Measurements from ENCODE around the gene NME5.

The NME5 gene

DNA sequence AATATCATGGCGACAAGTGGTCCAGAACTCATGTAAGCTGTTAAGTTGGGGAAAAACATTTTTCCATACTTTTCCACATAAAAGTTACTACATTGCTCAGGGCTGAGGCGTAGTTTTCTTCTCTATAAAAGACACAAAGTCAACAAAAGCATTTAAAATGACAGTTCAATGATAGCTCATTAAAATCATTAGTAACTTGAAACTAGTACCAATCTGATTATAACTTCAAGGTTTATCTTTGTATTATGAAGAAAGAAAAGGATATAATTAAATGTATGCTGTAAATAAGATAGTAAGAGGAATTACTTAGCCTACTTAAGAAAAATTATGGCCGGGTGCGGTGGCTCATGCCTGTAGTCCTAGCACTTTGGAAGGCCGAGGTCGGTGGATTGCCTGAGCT is 9.9 kb downstream of the NME5 start:
- DNase-seq = no peak

DNA sequence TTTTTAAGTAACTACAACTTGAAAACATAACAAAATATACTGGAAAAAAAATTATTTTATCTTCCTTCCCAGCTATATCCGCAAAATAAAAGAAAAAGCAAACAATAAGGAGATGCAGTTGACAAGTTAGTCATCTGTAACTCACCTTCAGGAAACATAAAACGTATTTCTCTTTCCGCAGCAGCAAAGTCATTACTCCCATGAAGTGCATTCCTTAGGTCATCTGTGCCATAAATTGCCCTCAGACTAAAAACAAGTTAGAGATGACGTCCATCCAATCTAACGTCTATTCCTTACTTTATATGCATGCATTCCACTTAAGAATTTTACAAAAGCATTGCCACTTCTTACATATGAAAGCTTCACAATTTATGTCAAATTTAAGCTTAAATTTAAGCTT is 10.9 kb downstream of the NME5 start:
- no peak for DNase-seq

- no peak for DNase-seq
Observed at GRCh38 chr5:138115254-138115653, 24.0 kb downstream of the NME5 start.

GRCh38 chr5:138111937-138112336 is 27.3 kb downstream of the NME5 start:
- no peak for DNase-seq

- DNase-seq = no peak
Observed at GRCh38 chr5:138111181-138111580, 28.0 kb downstream of the NME5 start.

- DNase-seq = no peak
Observed at GRCh38 chr5:138110266-138110963, 28.8 kb downstream of the NME5 start.

- DNase-seq = no peak
Observed at GRCh38 chr5:138109463-138110265, 29.6 kb downstream of the NME5 start.

DNA sequence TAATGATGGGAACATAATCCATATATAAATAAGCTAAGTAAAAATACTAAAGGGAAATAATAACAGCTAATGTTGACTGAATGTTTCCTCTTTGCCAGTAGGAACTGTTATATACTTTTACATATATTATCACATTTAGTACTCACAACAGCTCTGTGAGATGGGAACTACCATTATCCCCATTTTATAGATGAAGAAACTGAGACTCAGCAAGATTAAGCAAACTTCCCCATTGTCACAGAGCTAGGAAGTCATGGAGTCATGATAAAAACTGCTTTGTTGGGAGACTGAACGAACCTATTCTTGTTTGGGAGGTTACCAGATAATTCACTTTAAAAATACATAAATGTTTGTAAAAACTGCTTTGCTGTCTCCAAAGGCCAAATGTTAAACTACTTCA is 32.0 kb downstream of the NME5 start:
- no peak for DNase-seq

DNA sequence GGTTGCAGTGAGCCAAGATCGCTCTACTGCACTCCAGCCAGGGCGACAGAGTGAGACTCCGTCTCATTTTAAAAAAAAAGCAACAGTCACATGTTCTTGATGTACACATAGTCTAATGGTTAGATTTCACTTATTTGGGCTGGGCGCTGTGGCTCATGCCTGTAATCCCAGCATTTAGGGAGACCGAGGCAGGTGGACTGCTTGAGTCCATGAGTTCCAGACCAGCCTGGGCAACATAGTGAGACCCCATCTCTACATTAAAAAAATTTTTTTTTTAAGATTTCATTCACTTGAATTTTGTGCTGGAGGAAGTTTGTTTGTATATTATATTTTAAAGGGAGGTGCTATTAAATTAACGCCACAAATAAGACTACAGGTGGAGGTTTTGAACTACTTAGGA is 33.5 kb downstream of the NME5 start:
- DNase-seq = no peak

- no peak for DNase-seq
Observed at GRCh38 chr5:138103319-138103637, 36.0 kb downstream of the NME5 start.

DNA sequence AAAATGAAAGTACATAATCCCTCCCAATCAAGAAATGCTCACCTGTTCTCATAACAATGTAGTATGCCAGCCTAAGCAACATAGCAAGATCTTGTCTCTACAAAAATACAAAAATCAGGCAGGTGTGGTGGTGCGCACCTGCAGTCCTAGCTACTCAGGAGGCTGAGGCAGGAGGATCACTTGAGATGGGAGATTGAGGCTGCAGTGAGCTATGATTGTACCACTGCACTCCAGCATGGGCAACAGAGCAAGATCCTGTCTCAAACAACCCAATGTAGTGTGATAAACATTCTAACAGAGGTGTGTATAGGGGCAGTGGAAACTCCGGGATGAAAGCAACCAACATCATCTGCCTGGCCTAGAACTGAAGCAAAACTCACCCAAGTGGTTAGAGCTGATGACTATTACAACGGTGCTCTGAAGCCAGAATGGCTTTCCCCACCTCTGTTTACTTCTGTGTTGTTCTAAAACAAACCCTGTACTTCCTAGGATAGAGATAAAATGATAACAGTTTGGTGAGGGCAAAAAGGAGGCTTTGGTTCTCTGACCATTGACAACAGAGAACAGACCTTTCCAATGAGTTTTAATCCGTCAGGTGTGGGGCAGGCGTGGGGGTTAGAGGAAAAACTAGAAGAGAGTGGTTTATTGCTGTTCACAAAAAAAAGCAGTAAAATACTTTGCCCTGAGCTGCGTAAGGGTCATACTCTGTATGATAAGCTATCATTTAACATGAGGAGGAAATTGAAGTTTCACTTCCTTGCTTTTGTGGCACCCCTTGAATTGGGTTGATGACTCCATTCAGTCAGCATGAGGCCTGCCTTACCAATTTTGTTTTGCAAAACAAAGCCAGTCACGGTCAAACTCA is 36.5 kb downstream of the NME5 start:
- DNase-seq = no peak

- DNase-seq = no peak
Observed at GRCh38 chr5:138096997-138097828, 42.0 kb downstream of the NME5 start.

DNA sequence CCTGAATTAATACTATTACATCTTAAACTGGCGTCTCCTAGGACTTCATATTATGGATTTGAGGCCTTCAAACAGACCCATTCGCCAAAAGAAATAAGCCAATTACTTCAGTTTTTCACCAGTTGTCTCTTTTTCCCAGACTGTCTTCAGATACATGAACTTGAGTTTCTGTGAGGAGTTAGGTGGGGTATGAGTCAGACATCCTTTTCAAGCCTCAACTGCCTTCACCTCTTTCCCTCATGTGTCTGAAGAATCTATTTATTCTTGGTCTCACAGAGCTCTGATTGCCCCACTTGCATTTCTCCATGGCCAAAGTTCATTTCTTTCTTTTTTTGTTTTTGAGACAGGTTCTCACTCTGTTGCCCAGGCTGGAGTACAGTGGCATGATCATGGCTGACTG is 42.9 kb downstream of the NME5 start:
- no peak for DNase-seq

- no peak for DNase-seq
Observed at GRCh38 chr5:138095100-138095907, 43.9 kb downstream of the NME5 start.

- DNase-seq = no peak
Observed at GRCh38 chr5:138093036-138093435, 46.2 kb downstream of the NME5 start.

DNA sequence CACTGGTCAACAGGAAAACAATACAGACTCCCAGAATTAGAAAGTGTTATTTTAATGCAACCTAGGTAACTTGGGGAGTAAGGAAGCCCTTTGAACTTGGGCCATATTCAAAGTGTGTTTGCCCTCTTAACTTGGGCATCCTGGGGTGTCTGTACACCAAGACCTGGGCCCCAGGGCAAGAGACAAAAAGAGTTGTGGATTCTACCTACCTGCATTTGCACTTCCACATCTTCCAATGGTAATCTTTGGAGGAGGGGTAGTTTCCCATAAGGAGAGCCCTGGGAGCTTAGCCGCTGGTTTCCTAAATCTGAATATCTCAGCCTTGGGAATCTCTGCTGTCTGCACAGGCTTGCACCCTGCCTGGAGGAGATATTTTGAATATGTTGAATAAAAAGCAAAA is 46.9 kb downstream of the NME5 start:
- no peak for DNase-seq

DNA sequence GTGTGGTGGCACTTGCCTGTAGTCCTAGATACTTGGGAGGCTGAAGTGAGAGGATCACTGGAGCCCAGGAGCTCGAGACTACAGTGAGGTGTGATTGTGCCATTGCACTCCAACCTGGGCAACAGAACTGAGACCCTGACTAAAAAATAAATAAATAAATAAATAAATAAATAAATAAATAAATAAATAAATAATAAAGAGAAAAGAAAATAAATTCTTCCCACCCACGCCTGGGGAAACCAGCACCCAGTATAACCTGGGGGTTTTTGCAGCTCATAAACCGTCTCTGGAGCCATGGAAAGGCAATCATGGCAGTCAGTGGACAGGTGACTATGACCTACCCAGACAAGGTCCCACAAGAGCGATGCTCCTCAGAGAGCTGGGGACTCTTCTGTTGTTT is 47.5 kb downstream of the NME5 start:
- no peak for DNase-seq

- no peak for DNase-seq
Observed at GRCh38 chr5:138083702-138084101, 55.5 kb downstream of the NME5 start, which contains the start of gene WNT8A. WNT8A (plus strand) TSS chr5:138084033; CDS start chr5:138084128, 95 bp downstream.

GRCh38 chr5:138082033-138082432 is 57.2 kb downstream of the NME5 start:
- DNase-seq = no peak

GRCh38 chr5:138078006-138078643 is 61.1 kb downstream of the NME5 start:
- DNase-seq = no peak

DNA sequence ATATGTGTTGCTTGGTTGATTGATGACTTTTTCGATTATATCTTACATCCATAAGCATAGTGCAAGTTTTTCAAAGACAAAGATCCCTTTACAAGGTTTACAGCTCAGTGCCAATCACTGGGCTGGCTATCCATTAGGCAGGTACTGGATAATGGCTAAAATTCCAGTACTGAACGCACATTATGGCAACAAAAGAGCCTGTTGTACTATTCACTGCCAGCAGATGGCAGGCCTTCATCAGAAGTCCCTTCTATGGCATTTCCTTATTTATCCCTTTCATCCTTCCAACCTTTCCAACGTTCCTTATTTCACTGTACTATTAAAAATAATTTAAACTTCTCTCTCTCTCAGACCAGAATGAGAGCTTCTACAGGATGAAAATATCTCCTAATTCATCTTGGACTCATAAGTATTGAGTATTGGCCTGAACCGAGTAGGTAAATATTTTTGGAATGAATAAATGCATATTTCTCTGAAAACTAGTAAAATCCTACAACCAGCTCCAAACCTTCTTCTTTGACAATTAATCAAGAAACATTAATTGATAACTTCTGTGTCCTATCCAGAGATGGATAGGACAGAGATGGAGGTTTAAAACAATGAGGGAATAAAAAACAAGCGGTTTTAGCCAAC is 62.0 kb downstream of the NME5 start:
- DNase-seq = peak in 1 of 2 experiments; percentile 59
